RPMI8226 (cell line): ENCODE measurements around the gene OR6K2.
"Not testable (repeated sequence)": the region's sequence is repeated elsewhere in the genome, so short reads cannot be mapped to it uniquely, and the experiment has no call there.

Experiments
- DNase-seq: peaks from one replicate; pipeline ENCODE4 v3.0.0-alpha.2; 2015

OR6K2 gene, protein sequence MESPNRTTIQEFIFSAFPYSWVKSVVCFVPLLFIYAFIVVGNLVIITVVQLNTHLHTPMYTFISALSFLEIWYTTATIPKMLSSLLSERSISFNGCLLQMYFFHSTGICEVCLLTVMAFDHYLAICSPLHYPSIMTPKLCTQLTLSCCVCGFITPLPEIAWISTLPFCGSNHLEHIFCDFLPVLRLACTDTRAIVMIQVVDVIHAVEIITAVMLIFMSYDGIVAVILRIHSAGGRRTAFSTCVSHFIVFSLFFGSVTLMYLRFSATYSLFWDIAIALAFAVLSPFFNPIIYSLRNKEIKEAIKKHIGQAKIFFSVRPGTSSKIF

DNA sequence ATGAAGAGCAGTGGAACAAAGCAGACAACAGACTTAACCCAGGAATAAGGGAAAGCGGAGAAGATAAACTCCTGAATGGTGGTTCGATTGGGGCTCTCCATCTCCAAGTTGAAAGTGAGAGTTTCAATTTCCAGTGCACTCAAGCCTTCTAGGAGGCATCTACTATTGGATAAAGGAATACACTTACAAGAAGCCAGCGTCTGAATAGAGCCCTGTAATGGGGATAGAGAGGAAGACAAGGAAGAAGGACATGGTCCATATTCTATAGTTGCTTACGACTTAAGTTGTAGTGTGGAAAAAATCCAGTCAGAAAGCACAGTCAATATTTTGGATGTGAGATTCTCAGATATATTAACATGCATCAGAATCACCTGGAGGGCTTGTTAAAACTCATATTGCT, at the start of gene OR6K2:
OR6K2 (minus strand) TSS at position 101 of the 400 bp plus-strand sequence; CDS start at position 101, 0 bp downstream.
- DNase-seq, result no peak

DNA sequence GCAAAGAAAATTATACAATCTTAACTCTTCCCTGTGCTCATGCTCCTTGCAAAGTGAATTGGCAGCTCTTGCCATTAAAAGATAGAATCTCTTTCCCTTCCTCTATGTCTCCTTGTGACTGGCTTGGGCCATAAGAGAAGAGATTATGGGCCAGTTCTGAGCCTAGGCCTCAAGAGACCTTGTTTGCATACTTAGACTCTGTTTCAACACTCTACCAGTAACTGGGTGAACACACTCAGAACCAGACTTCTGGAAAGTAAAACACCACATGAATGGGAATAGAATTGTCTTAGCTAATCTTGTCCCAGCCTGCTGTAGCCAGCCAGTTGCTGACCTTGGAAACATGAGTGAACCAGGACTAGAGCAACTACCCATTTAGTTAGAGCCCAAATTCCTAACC, 35.4 kb upstream of the OR6K2 start:
- no peak for DNase-seq

DNA sequence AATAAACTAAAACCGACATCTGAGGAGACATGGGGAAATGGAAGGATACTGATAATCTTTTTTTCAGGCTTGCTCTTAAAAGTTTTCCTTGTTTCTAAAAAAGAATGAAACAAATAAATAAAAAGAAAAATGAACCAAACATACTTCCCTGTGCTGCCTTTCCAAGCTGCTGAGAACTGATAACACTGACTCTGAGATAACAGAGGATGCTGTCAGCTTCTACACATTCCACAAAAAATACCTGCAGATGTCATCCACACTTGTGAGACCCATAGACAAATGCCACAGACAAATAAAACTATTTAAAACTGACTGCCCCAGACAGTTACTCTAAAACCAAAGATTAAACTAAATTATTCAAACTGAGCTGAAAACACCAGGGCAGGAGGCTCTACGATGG, 32.1 kb upstream of the OR6K2 start:
- DNase-seq, result no peak

DNA sequence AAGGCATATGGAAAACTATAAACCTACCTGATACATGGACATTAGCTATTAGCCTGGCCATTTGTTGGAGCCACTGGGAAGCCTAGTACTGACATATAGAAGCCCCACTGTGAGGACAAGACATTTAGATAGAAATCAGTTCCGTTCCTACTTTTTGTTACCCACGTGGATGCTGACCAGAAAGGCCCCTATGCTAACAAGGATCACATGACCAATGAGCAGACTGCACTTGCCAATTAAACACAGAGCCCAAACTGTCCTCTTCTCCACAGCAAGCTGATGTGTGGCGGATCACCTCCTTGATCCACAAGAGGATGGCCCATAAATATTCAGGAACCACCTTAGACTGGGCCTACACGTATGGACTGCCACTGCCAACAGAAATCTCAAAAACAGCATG, 31.3 kb upstream of the OR6K2 start:
- no peak for DNase-seq

DNA sequence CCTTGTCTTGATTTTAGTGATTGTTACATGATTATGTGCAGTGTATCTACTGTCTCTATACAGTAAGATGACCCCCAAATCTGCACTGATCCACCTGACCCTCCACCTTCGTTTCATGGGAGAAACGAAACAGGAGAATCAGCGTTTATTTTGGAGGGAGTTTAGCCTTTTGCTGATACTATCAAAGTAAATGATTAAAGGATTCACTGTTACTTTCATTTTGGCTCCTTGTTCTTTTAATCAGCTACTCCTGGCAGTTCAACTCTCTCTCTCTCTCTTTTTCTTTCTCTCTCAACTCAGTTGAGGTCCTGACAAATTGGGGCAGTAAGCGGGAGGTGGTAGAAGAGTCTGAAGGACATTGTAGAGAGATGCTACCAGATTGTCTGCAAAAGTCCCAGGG, 30.0 kb upstream of the OR6K2 start:
- DNase-seq, result no peak

DNA sequence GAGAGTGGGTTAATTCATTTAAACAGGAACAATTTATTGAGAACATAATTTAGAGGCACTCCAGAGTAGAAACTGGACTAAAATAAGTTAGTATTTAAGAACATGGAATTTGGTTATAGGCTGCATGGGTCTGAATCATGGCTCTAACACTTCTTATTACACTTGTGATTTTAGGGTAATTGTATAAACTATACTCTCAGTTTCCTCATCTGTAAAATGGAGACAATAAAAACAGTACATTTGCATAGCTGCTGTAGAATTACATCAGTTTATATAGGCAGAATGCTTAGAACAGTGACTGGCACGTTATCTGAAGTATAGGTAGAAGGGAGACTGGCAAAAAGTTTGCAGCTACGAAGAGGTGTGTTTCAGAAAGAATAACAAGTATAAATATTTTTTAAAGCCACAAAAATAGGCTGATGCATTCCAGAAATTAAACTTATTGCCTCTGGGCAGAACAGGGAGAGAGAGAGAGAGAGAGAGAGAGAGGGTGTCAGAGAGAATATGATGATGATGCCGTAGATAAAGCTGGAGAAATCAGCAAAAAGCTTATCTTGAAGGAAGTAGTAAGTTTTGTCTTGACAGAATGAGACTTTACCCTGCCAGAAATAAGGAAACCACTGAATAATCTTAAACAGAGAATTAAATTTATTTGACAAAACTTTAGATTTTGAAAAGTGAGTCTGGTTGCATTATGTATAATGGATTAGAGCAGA, 28.2 kb upstream of the OR6K2 start:
- no peak for DNase-seq

DNA sequence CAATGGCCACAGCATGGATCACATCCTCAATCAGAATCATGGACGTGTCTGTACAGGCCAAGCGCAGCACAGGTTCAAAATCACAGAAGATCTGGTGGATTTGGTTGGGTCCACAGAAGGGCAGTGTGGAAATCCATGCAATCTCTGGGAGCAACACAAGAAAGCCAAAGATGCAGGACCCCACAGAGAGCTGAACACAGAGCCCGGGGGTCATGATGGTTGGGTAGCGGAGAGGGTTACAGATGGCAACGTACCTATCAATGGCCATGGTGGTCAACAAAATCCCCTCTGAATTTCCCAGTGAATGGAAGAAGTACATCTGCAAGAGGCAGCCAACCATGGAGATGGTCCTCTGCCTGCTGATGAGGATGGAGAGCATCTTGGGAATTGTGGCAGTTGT, 24.0 kb upstream of the OR6K2 start:
- DNase-seq, result no peak

DNA sequence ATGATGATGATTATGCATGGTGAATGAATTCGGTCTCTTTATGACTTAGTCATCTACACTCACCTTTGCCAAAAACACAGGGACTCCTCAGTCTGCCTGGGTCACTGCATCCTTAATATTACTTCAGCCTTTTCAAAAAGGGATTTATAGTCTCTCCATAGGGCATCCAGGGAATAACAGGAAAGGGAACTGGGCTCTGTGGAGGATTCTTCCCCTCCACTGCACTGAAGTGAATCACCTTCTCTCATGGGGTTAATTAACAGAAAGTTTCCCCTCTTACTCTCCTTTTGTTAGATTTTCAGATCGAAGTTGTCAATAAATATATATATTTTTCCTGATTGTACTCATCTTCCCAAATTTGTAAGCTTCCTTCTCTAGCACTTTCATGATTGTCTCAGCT, 20.2 kb upstream of the OR6K2 start, which contains the start of gene OR6K3:
OR6K3 (minus strand) TSS at position 101 of the 400 bp plus-strand sequence. CDS start 2,605 bp downstream, outside the sequence.
- DNase-seq, result no peak

DNA sequence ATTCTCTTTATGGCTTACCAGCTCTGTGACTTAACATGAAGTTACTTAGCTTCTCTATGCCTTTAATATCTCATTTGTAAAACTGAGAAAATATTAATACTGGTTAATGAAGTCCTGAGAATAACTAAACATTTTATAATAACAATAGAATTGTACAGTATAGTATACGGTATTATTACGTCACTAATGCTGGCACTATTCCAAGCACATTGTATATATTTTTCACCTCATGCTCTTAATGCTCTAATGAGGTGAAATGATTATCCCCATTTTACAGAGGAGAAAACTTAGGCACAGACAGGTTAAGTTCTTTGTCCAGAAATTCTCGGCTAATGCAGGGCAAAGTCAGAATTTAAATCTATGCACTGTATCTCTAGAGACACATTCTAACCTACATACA, 19.2 kb upstream of the OR6K2 start:
- DNase-seq, result no peak

DNA sequence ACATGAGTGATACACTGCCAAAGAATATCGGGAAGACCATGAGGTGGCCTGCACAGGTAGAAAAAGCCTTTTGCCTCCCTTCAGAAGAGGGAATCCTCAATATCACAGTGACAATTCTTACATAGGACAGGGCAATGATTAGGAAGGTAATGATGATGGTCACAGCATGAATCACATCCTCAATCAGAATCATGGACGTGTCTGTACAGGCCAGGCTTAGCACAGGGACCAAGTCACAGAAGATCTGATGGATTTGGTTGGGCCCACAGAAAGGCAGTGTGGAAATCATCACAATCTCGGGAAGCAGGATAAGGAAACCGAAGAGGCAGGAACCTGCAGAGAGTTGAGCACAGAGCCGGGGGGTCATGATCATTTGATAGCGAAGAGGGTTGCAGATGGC, 16.9 kb upstream of the OR6K2 start:
- DNase-seq, result no peak

DNA sequence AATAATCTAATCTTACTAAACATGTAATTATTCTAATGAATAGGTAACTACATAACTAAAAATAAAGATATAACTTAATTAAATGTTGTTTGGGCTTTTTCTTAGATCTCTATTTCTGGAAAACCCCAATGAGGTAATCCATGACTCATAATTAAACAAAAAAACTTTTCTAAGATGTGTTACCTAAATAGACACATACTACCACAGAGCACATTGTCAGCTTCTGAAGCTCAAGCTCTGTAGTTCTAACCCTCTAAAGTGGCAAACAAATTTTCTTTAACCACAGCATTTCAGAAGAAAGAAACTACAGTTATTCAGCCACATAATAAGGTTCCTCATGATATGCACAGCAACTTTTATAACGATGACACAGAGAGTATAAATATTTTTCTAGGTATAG, 15.9 kb upstream of the OR6K2 start:
- no peak for DNase-seq

DNA sequence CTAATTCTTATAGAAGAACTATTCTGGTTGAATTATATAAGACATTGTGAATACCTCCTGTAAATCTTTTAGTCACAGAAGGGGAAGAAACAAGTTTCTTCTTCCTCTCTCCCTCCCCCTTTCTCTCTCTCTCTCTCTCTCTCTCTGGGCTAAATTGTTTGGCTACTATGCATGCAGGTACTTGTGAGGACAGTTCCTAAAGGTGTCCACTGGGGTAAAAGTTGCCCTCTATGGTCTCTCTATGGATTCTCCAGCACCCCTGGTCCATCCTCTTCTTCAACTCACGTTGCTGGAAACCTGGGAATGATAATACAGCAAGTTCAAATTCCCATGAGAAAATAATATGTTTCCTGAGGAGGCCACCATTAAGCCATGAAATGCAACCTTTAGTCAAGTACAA, 14.3 kb upstream of the OR6K2 start:
- DNase-seq, result no peak

DNA sequence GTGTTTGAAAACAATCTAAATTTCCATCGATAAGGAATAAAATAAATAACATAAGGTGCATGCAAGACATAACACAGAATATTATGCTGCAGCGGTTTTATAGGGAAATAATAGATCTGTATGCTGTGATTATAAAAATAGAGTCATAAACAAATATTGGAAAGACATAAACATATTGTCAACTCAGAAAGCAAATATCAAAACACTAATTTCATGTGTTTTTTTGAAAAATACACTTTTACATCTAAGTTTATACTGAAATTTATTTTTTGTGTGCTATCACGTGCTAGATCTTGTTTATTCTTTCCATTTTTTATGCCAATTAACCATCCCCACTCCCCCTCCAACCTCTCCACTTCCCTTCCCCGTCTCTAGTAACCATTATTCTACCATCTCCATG, 10.6 kb upstream of the OR6K2 start:
- no peak for DNase-seq

DNA sequence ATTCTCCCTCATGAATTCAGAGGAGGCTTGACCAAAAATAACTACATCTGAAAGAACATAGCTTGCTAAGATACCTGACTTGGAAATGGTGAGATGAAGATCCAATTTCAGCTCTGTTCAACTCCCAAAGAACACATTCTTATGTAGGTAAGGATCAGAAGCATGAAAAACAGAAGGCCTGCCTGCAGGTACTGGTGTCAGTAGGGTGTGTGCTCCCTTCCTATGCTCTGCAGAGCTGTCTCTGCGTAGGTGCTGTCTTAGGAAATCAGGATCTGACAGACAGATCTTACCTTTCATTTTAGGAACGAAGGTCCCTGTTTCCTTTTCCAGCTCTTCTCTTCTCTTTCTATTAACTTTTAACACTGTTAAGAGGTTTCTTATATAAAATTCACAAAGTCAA, 5.6 kb upstream of the OR6K2 start:
- DNase-seq, result no peak

DNA sequence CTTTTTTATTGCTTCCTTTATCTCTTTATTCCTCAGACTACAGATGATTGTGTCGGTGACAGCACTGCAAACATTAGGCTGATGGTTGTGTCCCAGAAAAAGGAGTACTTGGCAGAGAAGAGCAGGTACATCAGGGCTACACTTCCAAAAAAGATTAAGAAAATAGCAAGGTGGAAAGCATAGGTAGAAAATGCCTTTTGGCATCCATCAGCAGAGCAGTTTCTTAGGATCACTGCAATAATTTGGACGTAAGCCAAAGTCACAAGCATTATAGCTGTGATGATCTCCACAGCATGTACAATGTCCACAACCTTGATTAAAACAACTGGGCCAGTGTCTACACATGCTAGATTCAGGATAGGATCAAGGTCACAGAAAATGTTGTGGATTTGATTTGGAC, 5.9 kb downstream of the OR6K2 start:
- DNase-seq, result no peak

DNA sequence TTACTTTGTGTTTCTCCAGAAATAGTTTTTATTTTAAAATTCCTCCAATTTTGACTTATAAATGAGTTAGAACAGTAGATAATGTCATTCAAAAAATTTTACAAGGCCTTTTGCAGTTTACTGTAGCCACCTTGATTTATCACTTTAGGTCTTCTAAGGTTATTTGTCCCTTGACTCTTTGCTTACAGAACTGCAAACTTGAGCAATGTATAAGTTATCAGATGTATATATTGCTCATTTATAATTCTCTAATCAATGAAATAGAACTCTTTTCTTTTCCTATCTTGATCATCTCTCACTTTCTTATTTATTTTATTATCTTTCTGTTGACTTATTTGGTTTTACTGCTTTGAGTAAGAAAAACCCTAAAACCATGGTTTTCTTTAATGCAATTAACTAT, 8.1 kb downstream of the OR6K2 start:
- DNase-seq, result no peak

DNA sequence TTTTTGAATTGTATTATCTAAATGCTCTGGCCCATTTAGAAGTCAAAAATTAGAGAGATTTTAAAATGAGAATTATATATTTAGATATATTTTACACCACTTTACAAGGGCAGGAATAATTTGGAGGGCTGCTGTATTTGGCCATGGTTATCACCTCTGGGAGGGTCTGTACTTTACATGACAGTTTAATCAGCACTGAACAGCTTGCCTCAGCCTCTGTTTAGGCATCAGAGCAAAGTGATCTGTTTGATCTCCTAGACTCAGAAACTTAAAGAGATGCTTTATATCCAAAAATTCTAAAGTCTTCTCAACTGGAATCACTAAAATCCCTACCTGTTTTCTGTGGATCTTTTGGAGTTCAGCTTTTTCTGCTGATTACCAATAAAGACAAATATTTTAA, 8.5 kb downstream of the OR6K2 start:
- no peak for DNase-seq

DNA sequence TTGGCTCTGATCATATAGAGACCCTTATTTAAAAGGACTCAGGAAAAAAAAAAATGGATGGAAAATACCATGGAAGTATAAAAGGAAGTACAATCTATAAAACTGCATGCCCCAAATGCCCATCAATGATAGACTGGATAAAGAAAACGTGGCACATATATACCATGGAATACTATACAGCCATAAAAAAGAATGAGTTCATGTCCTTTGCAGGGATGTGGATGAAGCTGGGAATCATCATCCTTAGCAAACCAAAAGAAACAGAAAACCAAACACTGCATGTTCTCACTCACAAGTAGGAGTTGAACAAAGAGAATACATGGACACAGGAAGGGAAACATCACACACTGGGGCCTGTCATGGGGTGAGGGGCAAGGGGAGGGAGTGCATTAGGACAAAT, 9.3 kb downstream of the OR6K2 start:
- DNase-seq, result not testable (repeated sequence)

DNA sequence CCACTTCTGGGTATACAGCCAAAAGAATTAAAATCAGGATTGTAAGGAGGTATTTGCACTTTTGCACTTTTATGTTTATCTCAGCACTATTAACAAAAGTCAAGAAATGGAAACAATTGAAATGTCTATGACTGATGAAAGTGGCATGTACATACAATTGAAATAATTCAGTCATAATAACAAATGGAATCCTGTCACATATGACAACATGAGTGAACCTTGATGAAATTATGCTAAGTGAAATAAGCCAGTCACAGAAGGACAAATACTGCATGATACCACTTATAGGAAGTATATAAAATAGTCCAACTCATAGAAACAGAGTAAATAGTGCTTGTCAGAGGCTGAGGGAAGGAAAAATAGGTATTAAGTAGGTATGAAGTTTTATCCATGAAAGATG, 10.6 kb downstream of the OR6K2 start:
- no peak for DNase-seq

DNA sequence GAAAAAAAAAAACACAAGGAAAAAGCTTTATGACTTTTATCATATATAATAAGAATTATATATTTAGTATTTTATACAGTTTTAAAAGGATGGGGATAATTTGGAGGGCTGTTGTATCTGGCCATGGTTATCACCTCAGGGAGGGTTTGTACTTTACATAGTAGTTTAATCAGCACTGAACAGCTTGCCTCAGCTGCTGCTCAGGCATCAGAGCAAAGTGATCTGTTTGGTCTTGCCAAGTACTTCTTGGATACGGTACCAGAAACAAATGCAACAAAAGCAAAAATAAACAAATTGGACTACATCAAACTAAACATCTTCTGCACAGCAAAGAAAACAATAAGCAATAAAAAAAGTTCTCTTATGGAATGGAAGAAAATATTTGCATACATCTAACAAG, 11.3 kb downstream of the OR6K2 start:
- no peak for DNase-seq

DNA sequence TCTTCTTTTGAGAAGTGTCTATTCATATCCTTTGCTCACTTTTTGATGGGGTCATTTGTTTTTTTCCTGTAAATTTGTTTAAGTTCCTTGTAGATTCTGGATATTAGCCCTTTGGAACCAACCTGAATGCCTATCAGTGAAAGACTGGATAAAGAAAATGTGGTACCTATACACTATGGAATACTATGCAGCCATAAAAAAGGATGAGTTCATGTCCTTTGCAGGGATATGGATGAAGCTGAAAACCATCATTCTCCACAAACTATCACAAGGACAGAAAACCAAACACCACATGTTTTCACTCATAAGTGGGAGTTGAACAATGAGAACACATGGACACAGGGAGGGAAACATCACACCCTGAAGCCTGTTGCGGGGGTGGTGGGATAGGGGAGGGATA, 12.1 kb downstream of the OR6K2 start:
- not testable (repeated sequence) for DNase-seq

DNA sequence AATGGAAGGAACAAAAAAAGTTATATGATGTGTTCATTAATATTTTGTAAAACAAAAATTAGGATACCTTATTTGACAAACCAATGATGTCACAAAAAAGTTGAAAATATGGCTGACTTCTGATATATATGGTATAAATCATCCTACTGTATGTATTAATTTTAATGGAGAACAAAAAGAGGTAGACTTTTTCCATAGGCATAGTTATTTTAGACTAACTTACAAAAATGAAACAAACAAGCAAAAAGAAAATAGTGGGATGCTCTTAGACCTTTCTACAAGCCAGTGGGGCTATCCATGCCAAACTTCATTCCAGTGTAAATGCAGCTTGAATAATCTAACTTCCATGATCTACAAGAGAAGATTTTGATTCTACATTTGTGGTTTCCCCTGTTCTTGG, 13.4 kb downstream of the OR6K2 start:
- no peak for DNase-seq

DNA sequence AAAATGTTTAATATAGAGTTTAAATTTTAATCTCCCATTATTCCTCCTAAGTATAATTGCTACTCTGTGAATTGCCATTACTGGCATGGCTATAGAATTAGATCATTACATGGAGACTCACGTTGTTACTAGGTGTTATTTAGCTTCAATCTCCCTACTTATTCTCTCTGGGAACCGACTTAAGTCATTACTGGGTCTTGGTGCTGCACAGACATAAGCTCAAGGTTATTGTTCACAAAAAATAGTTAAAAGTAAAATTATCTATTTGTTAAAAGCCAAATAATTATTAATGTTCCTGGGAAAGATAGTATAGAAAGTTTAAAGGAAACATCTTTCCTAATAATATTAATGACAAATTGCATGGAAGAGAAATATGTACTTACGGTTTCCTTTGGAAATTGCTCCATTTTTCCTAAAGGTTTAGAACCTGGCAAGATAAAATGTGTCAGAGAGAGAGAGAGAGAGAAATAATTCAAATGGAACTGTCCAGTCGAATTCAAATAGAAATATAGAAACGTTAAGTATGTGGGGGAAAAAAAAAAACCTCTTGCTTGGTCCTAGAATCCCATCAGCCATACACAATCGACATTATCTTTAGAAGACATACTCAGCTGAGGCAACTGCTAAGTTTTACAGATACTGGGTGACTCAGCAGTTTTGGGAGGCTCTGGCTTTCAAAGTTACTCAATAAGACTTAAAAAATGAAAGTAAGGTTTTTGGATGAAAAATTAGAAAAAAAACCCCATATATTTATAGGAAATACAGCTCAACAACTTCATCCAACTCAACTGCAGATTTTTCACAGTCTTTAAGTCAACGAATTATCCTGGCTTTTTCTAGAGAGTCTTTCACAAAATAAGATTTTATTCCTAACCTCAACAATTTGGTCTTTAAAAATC, 14.1 kb downstream of the OR6K2 start, which contains the start of gene SPTA1:
SPTA1 (minus strand) TSS at position 605 of the 899 bp plus-strand sequence; CDS start at position 407, 198 bp downstream.
- DNase-seq, result no peak
